ENCODE results near the gene EEFSEC. TPM values are rescaled to one million over a fixed set of nuclear protein-coding genes. Genes with fewer than 3 reads are reported as not detected.

Gene EEFSEC
- polyA plus RNA-seq, 1 experiment = 16.3 TPM

GRCh38 chr3:128287216-128287615, 133.9 kb downstream of the EEFSEC start:
- no peaks in the 10 kb centered on the region; the same call in 1 of the 2 replicates for H3K36me3 ChIP-seq (ENCODE audit: control insufficient read depth, insufficient read depth, low read length)
- ChIA-PET CTCF (interaction anchor here (0.7 to 1.5 kb wide), 2 partner anchors 9 to 14 kb away, joined by 3 to 8 read pairs; no protein-coding TSS in a partner anchor), POLR2A (no interaction called here)
- no peak for DNase-seq (ENCODE audit: low read depth)
- no peak overlapping the region for H3K4me3 ChIP-seq (ENCODE audit: low read depth, low read length)
- H3K27me3 ChIP-seq (ENCODE audit: control insufficient read depth, insufficient read depth, low read length) = no peaks in the 10 kb centered on the region
- TF ChIP-seq CTCF (IDR thresholded peaks at IDR 0.05; ENCODE audit: insufficient read depth, low read depth, low read length) = no peak

- CTCF ChIA-PET = interaction anchor here (1.2 kb wide), 1 partner anchor 33 kb away, joined by 4 read pairs; no protein-coding TSS in a partner anchor
- no peak overlapping the region for H3K4me3 ChIP-seq (ENCODE audit: low read depth, low read length)
- H3K27me3 ChIP-seq (ENCODE audit: control insufficient read depth, insufficient read depth, low read length) = no peaks in the 10 kb centered on the region
- no peak for TF ChIP-seq CTCF (IDR thresholded peaks at IDR 0.05; ENCODE audit: insufficient read depth, low read depth, low read length)
- no peaks in the 10 kb centered on the region; the same call in 1 of the 2 replicates for H3K36me3 ChIP-seq (ENCODE audit: control insufficient read depth, insufficient read depth, low read length)
- no peak for DNase-seq (ENCODE audit: low read depth)
- POLR2A ChIA-PET = no interaction called here
These were observed 136.3 kb downstream of the EEFSEC start for GRCh38 chr3:128289534-128289933.

- Histone ChIP-seq H3K4me3 (ENCODE audit: low read depth, low read length) (no peak overlapping the region), H3K36me3 (ENCODE audit: control insufficient read depth, insufficient read depth, low read length) (no peaks in the 10 kb centered on the region), H3K27me3 (ENCODE audit: control insufficient read depth, insufficient read depth, low read length) (no peaks in the 10 kb centered on the region)
- ChIA-PET CTCF (interaction anchor here (0.7 kb wide), 1 partner anchor 9 kb away, joined by 3 read pairs; no protein-coding TSS in a partner anchor), POLR2A (no interaction called here)
- no peak for DNase-seq (ENCODE audit: low read depth)
- no peak for TF ChIP-seq CTCF (IDR thresholded peaks at IDR 0.05; ENCODE audit: insufficient read depth, low read depth, low read length)
These were observed 137.2 kb downstream of the EEFSEC start for GRCh38 chr3:128290484-128290883.

GRCh38 chr3:128293930-128294329, 140.6 kb downstream of the EEFSEC start:
- ChIA-PET POLR2A (no interaction called here), CTCF (interaction anchor here (0.7 kb wide), 1 partner anchor 14 kb away, joined by 3 read pairs; no protein-coding TSS in a partner anchor)
- Histone ChIP-seq H3K36me3 (ENCODE audit: control insufficient read depth, insufficient read depth, low read length) (no peaks in the 10 kb centered on the region), H3K4me3 (ENCODE audit: low read depth, low read length) (no peak overlapping the region), H3K27me3 (ENCODE audit: control insufficient read depth, insufficient read depth, low read length) (no peaks in the 10 kb centered on the region)
- no peak for TF ChIP-seq CTCF (IDR thresholded peaks at IDR 0.05; ENCODE audit: insufficient read depth, low read depth, low read length)
- DNase-seq (ENCODE audit: low read depth) = no peak

GRCh38 chr3:128294999-128295468, 141.8 kb downstream of the EEFSEC start:
- CTCF ChIA-PET = no interaction called here
- TF ChIP-seq CTCF (IDR thresholded peaks at IDR 0.05; ENCODE audit: insufficient read depth, low read depth, low read length) = no peak
- no peak for DNase-seq (ENCODE audit: low read depth)
- POLR2A ChIA-PET = no interaction called here
- Histone ChIP-seq H3K36me3 (ENCODE audit: control insufficient read depth, insufficient read depth, low read length) (no peaks in the 10 kb centered on the region), H3K27me3 (ENCODE audit: control insufficient read depth, insufficient read depth, low read length) (no peaks in the 10 kb centered on the region), H3K4me3 (ENCODE audit: low read depth, low read length) (no peak overlapping the region)

Data from BJ (cell line).